NCI-H2227 (cell line): ENCODE results near the gene NKIRAS1.
"Not testable (repeated sequence)": the region's sequence is repeated elsewhere in the genome, so short reads cannot be mapped to it uniquely, and the experiment has no call there.

Experiments used
- DNase-seq: peaks from one replicate; lab custom pipeline; 2025; ENCODE audit not compliant: unreplicated experiment; lab: John Stamatoyannopoulos, UW

The NKIRAS1 gene

DNA sequence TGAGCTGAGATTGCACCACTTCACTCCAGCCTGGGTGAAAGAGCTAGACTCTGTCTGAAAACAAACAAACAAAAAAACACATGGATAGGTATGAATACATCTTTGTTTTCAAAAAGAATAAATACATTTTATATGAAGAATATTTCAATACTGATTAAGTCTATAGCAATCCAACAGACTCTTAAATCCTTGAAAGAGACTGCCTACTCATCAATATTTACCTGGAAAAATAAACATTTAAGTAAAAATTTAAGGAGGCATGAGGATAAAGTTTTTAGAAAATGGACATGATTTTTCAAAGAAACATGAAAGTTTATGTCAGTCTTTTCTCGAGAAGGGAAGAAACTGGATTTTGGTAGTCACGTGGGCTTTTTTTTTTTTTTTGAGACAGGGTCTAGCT is 5.4 kb downstream of the NKIRAS1 start:
- no peak for DNase-seq

DNA sequence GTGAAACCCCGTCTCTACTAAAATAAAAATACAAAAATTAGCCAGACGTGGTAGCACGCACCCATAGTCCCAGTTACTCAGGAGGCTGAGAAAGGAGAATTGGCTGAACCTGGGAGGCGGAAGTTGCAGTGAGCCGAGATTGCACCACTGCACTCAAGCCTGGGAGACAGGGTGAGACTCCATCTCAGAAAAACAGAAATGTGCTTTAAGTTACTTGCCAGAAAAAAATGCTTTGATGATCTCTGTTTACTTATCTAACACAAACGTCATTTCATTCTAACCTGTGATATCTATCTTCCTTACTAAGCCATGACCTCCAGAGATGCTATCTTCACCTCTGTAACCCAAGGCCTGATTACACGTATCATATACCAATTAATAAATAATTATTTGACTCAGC is 7.4 kb downstream of the NKIRAS1 start:
- no peak for DNase-seq

DNA sequence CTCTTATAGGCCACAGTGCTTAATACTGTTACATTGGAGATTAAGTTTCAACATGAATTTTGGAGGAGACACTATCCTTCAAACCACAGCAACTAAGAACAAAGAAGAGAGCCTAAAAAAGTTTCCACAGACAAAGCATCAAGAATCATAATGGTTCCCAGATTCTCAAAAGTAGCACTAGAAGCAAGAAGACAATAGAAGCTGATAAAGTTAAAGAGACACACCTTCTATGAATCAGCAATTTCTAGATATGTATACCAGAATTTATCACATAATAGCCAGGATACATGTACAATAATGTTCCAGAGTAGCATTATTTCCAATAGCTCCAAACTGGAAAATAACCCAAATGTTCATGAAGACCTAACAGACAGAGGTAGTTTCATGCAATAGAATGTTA is 12.2 kb downstream of the NKIRAS1 start:
- DNase-seq, result no peak

DNA sequence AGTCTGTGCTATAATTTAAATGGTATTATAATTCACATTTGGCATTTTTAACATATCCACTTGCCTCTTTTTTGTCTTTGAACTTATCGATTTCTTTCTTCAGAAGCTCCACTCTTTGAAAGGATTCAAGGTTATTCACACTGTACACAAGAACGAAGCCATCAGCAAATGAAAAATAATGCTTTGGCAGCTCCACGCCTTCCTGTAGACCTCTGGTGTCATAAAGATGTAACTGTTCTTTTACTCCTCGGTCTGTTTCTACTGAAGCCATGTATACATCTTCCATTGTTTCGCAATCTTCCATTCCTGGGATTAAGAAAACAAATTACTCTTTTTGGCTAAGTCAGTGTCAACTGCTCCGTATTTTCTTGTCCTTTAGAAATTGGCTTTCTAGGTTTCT is 16.0 kb downstream of the NKIRAS1 start:
- no peak for DNase-seq

DNA sequence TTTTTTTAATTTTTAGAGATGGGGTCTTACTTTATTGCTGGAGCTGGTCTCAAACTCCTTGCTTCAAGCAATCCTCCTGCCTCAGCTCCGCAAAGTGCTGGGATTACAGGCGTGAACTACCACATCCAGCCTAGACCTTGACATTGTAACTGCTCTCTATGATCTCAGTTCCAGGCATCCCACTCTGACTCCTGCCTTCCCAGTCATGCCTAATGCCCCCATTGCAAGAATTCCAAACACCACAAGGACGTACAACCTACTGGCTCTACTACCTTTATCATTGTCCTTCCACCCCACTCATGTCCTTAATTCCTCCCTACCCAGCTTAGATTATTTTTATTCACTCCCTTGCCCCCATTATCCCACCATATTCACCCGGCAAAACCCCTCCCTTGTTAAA is 21.6 kb downstream of the NKIRAS1 start:
- DNase-seq, result no peak

DNA sequence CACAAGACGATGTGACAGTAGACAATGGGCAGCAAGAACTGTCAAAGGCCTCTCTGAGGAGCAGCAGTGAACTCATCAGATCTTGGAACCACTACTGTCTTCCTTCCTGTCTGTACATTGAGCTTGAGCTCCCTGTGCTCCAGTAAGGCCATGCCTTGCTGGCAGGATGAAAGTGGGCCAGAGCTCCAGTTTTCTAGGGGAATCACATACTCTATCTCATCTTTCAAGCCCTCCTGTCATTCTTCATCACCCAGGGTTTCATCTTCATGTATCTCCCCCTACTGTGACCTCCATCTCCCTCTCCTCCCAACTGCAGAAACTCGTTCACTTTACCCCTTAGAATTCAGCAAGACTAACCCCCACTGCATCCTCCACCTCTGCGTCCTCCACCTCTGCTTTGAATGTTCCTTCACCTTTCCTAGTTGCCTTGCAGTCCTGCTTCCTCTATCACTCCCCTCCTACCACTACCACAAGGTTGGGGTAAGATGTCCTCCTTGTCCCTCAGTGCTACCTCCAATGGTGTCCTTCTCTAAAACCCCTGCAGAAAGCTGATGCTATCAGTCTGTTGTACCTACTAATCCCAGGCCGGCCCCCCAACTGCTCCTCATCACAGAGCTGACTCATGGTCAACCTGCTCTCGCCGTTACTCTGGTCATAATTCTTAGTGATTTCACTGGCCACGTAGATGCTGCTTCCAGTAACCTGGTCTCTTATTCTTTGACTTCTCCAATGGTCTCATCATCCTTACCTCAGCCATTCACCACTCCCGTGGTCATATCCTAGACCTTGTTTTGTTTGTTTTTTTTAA is 22.3 kb downstream of the NKIRAS1 start:
- DNase-seq, result no peak

DNA sequence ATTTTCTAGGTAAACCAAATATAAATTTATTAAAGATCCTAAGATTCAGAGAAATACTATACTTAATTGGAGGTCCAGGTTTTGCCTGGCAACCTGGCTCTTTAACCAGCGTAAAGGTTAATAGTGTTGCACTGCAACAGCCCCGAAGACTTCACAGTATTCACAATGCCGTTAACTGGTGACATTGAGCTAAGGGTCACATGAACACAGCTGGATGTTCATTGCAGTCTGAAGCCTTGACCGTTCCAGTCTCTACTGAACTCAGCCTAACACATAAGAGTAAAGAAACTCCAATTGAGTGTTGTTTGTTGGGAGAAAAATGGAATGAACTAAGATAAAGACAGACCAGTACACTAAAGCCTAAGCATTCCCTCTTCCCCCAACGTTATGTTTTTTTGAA is 26.8 kb downstream of the NKIRAS1 start:
- DNase-seq, result no peak

DNA sequence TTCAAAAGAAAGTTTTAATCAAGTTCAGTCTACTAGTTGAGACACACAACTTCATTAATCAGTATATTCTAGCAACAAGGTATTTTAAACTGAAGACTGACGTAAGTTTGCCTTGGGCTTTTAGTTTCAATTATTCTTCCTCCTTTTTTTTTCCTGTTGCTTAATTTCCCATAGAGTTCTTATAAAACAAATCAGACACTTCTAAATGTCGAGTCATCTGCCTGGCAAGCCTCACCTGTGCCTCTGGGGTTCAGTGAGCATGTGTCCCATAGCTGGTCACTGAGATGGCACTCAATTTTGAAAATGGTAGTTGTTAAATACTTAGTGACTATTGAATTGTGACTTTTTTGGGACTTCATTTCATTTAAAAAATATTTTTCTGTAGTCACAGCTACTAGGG is 27.4 kb downstream of the NKIRAS1 start:
- no peak for DNase-seq

DNA sequence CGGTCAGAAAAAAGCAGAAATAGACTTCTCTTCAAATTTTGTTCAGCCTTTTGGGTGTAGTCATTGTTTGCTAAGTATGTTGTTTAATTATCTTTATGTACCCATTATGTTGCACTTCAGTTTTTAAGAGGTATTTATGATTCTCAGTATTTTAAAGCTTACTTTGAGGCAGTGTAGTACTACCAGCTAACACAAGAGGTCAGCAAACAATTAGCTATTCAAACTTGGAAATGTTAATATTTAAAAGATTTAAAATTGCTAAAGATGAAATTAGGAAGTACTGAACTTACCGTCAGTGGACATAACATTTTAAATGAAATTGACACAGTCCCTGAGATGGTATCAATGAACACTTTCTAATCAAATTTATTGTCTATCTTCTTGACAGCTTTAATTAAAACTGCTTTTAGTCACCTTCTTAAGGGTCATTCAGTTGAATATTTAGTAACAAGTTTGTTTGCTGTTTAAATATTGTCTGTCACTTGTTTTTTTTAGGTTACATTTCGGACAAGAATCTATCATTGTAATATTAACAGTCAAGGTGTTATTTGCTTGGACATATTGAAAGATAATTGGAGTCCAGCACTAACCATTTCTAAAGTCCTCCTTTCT is 28.1 kb downstream of the NKIRAS1 start:
- peak; percentile 1 for DNase-seq

DNA sequence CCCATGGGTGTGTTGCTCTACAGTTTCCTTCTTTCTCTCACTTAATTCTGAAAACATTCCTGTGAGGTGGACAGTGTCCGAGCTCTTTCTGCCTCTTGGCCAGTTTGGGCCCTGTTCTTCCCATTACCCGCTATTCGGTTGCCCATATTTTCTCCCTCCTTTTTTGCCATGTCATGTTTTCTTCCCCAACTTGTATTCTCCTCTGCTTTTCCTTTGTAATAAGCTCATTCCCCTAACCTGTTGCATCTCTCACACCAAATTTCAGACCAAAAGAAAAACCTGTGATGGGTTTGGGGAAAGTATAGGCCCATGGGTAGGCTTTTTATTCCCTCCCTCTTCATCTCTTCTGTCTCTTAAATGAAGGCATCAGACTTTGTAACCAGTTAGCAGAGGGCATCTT is 30.5 kb downstream of the NKIRAS1 start:
- no peak for DNase-seq

DNA sequence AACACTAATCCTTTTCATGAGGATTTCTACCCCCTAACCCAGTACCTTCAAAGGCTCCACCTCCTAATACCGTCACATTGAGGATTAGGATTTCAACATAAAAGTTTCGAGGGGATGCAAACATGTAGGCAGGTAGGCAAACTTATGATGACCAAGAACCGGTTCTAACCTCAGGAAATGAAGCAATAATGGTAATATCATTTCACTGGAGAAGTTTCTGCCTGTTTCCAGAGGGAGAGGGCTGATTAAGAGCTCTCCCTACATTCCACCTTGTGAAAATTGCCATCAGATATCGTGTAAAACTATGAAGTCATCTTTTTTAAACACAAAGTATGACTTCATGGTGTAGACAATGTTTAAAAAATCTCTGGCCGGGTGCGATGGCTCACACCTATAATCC is 31.6 kb downstream of the NKIRAS1 start:
- DNase-seq, result no peak

DNA sequence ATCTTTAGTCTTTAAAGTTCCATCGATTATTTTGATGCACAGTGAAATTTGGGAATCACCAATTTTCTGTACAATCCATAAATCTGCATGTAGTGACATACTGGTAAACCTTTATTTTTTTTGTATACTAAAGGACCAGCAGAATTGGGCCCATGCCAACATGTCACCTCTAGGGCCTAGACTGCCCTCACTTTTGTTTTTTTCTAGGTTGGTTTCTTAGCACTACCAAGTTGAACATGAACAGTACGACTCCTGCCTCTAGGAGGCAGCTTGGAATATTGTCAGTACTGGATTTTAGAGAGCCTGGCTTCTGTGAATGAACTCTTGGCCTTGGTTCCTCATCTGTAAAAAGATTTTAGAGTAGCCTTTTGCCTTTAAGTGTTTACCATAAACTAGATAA is 32.3 kb downstream of the NKIRAS1 start:
- DNase-seq, result no peak

DNA sequence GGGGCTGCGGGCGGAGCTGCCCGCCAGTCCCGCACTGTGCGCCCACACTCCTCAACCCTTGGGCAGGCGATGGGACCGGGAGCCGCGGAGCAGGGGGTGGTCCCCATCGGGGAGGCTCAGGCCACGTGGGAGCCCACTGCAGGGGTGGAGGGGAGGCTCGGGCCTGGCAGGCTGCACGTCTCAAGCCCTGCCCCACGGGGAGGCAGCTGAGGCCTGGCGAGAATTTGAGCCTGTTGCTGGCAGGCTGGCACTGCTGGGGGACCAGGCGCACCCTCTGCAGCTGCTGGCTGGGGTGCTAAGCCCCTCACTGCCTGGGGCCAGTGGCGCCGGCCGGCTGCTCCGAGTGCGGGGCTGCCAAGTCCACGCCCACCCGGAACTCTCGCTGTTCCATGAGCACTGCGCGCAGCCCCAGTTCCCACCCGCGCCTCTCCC is 34.3 kb downstream of the NKIRAS1 start:
- DNase-seq, result no peak

DNA sequence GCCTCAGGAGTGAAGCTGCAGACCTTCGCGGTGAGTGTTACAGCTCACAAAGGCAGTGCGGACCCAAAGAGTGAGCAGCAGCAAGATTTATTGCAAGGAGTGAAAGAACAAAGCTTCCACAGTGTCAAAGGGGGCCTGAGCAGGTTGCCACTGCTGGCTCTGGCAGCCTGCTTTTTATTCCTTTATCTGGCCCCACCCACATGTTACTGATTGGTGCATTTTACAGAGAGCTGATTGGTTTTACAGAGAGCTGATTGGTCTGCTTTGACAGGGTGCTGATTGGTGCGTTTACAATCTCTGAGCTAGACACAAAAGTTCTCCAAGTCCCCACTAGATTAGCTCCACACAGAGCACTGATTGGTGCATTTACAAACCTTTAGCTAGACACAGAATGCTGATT is 34.8 kb downstream of the NKIRAS1 start:
- not testable (repeated sequence) for DNase-seq

DNA sequence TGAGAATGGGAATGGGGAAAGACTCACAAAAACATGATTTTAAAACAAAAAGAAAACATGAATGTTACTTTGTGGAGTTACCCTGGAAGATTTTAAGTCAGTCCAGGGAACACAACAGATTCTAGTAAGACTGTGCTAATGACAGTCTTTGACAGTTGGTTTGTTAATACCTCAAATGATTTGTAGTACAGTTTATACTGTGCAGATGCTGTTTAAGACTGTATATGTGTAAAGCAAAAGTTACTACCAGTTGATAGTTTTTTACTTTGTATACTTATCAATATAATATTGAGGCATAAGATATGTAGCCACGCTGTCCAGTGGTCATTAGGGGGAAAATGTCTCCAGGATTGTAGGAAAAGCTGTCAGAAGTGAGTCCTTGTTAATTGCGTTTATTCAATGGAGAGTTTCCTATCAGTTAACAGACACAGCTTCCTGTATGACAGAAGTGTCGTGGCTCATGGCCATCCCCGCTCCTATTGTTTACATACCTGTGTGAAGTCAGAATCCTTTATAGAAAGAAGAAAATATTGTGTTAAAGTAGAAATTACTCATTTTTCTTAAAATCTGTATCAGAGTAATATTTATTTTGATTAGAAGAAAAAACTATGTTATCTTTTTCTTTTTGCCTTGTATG is 36.0 kb downstream of the NKIRAS1 start:
- DNase-seq, result no peak

DNA sequence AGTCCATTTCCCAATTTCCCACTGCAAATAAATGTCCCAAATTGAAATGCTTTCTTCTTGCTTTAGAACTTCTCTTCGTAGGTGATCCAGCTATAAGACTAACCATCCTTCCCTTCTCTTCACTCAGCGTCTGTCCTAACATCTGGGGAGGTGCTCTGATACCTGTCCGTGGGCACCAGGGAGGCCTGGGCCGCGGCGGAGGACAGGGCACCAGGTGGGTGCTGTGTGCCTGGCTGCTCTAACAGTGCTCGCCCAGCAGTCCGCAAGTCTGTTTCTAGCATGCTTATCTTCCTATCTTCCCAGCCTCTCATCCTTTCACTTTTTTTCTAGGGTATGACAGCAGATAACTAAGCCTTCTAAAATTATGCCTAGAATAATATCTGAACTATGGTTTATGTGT is 37.3 kb downstream of the NKIRAS1 start:
- no peak for DNase-seq

DNA sequence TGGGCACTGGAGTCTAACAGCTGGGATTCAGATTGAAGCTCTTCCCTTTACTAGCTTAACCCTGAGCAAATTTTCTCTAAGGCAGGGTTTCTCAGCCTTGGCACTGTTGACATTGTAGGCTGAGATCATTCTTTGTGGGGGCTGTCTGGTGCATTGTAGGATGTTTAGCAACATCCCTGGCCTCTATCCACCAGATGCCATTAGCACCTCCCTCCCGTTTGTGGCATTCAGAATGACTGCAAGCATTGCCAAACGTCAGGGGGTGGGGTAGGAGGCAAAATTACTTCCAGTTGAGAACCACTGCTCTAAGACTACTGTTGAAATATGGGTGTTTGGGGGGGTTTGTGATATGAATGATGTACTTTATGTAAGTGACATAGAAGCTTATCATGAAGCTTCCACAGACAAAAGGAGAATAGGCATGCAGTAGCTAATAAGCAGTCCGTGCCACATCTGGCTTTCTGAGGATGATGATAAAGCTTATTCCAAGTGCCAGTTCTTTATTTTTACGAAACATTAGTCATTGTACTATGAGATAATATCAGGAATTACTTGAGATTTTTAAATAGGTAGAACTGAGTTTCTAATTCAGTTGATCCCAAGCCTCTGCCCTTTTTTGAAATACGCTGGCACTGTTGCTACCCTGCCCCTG is 39.3 kb downstream of the NKIRAS1 start:
- DNase-seq, result no peak

DNA sequence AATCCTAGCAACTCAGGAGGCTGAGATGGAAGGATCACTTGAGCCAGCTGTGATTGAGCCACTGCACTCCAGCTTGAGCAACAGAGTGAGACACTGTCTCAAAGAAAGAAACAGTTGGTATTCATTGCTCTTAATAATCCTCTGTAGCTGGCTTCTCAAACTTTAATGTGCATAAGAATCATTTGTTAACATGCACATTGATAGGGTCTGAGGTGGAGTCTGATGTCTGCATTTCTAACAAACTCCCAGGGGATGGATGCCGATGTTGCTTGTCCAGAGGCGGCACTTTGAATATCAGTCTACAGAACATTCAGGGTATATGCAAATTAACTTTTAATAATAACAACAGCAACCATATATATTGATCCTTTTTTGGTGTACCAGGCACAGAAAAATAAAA is 39.9 kb downstream of the NKIRAS1 start:
- no peak for DNase-seq

DNA sequence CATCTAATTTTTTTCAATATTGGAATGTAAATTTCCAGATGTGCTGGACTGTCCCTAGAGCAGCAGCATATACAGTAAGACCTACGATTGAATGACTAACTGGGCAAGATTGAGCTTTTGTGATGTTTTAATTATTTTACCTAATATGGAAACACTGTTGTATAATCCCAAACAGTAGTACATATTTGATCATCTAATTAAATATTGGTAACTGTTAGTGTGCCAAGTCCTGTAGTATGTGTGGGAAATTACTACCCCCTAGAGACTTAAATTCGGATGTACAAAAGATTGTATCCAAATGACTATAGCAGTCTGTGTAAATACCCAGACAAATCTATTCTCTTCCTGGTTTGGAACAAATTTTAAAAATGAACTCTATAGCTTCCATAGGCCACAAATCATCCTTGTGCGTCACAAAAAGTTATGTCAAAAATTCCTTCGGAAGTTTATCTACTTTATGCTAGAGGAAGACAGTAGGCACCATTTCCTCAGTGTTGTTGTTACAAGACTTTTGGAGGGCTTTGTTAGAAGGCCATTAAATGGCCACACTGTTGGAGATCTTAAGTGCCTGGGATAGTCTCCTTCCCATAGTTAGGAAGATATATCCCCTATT is 41.6 kb downstream of the NKIRAS1 start:
- DNase-seq, result no peak

DNA sequence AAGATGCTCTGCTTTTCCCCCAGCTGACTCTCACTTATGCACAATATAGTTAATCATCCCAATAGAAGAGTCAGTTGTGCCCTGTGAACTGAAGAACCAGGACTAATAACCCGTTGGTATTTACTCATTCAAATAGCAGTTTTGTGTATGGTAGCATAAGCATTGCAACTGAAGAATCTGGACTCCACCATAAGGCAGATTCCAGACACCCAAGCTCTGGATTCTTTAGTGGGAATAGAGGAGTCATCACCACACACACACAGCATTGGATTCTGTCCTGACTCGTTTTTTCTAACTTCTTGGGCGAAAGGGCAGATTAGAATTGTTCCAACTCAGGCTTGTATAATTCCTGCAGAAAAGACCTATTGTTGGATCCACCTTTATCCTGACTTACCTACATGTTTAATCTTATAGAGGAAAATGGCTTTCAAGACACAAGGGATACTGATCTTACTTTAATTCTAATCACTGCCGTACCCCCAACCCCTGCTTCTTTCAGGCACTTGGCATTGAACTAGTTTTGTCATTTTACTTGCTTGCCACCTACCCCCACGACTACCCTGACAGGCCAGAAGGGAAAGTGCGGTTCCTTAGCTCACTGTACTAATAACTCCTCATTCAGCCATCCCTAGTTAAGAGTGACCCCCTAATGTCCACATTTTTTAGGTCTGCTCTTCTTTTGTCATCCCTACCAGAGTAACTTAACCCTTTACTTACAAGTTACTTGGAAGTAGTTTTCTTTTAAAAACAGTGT is 42.3 kb downstream of the NKIRAS1 start:
- no peak for DNase-seq

DNA sequence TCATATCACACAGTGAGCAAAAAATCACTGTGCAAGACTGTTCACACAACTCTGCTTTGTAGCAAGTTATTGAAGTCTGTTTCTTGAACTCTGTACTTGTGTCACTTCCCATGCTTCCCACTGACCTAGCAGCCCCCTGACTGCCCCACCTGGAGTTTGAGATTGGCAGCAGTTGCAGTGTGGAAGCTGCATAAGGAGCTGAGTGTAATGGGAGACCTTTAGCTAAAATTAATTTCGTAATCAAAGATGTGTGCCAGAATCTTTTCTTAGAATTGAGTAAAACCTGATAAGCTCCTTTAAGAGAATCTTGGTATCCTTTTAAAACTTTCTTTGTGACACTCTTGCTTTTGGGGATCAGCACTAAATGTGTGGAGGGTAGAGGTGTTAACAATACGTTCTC is 42.8 kb downstream of the NKIRAS1 start:
- DNase-seq, result no peak
